ENCODE measurements around the gene SFTPA2.
"Not testable (repeated sequence)": the region's sequence is repeated elsewhere in the genome, so short reads cannot be mapped to it uniquely, and the experiment has no call there.

Gene SFTPA2

GRCh38 chr10:79559726-79560125 is 481 bp downstream of the SFTPA2 start:
- no peak for DNase-seq (ENCODE audit: low read depth)

GRCh38 chr10:79556961-79557360 is 3.2 kb downstream of the SFTPA2 start:
- DNase-seq (ENCODE audit: low read depth) = not testable (repeated sequence)

DNA sequence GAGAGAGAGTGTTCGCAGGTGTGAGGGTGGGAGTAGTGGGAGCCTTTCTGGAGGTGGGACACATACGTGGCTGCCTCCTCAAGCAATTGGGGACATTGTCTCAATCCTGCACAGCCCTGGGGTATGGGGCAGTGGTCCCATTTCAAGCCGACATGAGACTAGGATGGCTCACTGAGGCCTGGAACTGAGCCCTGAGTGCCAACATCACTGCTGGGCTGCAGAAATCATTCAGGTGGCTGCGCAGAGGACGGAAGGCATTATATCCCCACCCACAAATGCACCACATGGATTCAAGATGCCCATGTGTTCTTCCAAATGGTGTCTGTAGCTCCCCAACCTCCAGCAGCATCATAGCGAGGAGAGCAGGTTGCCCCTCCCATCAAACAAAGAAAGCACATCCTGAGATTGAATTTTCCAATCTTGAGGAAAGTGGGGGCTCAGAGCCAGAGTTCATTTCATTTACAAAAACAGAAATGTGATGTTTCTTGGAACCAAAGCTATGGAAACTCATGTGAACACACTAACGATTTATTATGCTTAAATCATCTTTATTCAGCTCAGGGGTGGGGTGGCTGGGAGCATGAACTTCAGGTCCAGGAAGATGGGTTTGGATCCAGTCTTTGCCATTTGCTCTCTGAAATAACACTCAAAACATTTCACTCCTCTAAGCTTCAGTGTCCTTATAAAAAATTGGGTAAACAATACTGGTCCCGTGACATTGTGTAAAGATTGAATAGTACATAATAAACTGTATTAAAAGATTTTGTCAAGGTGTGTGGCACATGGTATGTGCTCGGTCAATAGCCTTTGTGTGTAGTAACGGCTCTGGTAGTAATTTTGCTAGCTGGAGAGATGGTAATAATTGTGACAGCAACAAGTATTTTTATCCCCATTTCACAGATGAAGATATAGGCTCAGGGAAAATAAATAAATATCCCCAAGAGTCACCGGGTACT is 4.6 kb downstream of the SFTPA2 start:
- no peak for DNase-seq (ENCODE audit: low read depth)

GRCh38 chr10:79552143-79552542 is 8.1 kb downstream of the SFTPA2 start:
- DNase-seq (ENCODE audit: low read depth) = no peak

DNA sequence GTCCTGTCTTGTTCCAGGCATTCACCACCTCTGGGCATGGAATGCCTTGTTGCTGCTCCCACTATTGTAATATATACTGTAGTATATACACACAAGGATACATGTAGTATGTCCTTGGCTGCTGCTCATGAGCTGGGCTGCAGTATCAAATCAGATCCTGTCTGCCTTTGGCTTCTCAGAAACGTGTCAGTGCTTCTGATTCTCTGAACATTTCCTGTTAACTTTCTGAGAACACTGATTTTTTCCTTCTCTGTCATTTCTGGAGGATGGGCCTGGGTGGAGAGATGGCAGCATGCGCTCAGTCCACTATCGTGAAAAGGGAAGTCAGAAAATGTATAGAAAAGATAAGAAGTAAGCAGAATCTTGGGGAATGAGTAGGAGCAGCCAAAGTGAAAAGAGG is 12.2 kb downstream of the SFTPA2 start:
- no peak for DNase-seq (ENCODE audit: low read depth)

DNA sequence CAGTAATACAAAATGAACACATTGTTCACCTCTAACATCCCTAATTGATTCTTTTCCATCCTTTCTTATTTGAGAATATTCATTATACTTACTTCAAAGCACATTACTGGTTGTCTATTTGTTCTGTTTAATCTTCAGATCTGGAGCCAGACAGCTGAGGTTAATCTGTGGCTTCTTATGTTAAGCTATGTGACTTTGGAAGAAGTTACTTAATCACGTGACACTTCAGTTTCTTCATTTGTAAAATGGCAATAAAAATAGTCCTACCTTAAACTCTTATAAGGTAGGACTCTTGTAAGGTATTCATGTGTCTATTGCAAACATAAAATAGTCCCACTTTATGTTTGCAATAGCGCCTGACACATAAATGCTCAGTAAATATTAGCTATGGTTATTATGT is 13.1 kb downstream of the SFTPA2 start:
- not testable (repeated sequence) for DNase-seq (ENCODE audit: low read depth)

DNA sequence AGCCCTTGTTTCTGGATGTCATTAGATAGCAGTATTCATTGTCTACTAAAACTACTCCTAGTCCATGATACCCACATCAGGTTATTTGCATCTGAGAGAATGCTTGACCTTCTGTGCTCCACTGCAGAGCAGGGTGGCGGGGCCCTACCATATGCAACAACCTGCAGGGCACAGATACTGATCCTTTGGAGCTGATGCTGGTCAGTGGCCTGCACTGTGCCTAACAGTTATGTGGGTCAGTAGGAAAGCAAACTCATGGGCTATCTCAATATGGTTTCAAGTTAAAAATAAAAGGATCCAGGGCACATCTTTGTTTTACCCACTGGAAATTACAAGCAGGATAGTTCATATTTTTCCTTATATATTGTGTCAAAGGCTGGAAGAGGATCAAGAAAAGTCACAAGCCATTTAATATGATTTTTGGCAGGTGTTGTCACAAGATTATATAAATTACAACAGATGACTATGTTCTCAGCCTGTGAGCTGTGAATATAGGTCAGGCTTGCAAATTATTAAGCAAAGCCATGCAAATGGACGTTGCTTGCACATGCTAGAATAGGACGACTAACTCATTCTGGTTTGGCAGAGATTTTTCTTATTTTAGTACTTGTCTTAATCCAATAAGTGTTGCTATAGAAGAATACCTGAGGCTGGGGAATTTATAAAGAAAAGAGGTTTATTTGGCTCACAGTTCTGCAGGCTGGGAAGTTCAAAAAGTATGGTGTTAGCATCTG is 15.1 kb downstream of the SFTPA2 start:
- DNase-seq (ENCODE audit: low read depth) = not testable (repeated sequence)

GRCh38 chr10:79544408-79544807 is 15.8 kb downstream of the SFTPA2 start:
- DNase-seq (ENCODE audit: low read depth) = not testable (repeated sequence)

DNA sequence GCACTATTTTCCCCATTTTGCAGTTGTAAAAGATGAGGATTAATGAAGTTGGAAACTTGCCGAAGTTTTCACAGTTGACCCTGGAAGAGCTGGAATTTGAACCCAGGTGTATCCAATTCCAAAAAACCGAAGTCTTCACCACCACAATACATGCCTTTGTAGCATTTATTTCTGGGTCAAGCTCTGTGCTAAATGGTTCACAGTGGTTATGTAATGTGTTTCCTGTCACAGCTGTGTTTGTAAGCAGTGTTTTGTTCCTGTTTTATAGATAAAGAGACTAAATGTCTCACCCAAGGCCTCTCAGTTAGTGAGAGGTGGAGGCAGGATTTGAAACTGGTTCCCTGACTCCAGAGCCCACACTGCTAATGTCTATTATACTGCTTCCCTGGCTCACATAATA is 17.6 kb downstream of the SFTPA2 start:
- no peak for DNase-seq (ENCODE audit: low read depth)

- DNase-seq (ENCODE audit: low read depth) = not testable (repeated sequence)
Measured at GRCh38 chr10:79540930-79541329, 19.3 kb downstream of the SFTPA2 start.

GRCh38 chr10:79538311-79538710 is 21.9 kb downstream of the SFTPA2 start:
- DNase-seq (ENCODE audit: low read depth) = not testable (repeated sequence)

- not testable (repeated sequence) for DNase-seq (ENCODE audit: low read depth)
Measured at GRCh38 chr10:79533903-79534175, 26.4 kb downstream of the SFTPA2 start.

DNA sequence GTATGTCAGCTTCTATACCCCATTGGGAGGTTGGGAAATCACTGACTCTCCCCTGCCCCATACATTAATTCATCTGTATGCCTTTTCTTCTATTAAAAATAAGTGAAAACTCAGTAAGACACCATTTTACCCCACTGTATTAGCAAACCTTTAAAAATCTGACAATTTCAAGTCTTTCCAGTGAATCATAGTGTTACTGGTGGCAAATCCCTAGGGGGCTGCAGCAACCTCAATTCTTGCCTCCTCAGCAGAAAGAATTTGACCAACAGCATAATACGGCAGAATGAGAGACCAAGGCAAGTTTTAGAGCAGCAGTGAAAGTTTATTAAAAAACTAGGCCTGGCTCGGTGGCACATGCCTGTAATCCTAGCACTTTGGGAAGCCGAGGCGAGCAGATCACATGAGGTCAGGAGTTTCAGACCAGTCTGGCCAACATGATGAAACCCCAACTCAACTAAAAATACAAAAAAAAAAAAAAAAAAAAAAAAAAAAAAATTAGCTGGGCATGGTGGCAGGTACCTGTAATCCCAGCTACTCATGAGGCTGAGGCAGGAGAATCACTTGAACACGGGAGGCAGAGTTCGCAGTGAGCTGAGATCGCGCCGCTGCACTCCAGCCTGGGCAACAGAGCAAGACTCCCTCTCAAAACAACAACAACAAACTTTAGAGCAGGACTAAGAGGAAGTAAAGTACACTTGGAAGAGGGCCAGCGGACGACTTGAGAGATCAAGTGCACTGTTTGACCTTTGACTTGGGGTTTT is 26.9 kb downstream of the SFTPA2 start:
- not testable (repeated sequence) for DNase-seq (ENCODE audit: low read depth)

DNA sequence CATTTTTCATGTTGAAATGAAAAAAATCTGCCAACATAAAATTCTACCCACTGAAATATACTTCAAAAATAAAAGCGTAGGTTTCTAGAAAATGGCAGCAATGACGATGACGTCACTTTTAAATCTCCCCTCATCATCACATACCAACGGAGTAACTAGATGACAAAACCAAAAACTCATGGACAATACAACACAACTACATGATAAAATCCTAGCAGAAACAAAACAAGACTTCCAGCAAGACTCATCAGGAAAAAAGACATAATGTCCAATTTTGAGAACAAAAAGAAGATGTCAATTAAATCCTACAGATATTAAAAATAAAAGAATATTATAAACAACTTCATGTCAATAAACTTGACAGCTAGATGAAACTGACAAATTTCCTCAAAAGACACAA is 31.9 kb downstream of the SFTPA2 start:
- not testable (repeated sequence) for DNase-seq (ENCODE audit: low read depth)

GRCh38 chr10:79525049-79525710 is 35.0 kb downstream of the SFTPA2 start:
- not testable (repeated sequence) for DNase-seq (ENCODE audit: low read depth)

DNA sequence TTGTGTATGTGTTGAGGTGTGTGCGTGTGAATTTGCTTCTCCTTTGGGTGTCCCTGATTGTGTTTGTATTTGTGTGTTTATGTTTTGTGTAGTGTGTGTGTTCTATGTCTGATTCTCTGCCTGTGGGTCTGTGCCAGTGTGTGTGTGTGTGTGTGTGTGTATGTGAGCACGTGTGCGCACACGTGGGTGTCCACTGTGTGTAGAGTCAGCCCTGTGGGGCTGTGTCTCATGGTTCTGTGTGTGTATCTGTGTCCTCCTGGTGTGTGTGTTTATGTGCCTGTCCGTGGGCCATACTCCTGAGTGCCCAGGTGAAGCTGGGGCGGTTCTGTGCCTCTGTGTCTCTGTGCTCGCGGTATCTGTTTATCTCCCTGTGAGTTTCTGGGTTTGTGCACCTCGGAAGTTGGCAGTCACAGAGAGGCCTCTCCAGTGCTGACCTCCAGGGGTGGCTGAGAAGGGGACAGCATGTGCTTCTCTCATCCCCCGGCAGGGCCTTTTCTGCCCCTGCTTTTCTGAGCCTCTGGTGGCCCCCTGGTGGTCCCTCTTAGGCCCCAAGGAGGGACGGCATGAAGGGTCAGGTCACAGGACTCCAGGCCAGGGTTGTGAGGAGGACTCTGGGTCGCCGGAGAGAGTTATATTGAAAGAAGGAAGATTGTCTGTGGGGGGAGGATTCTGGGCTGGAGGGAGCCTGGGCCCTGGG is 36.9 kb downstream of the SFTPA2 start:
- DNase-seq (ENCODE audit: low read depth) = not testable (repeated sequence)

- not testable (repeated sequence) for DNase-seq (ENCODE audit: low read depth)
Measured at GRCh38 chr10:79522464-79522863, 37.7 kb downstream of the SFTPA2 start.

- DNase-seq (ENCODE audit: low read depth) = not testable (repeated sequence)
Measured at GRCh38 chr10:79521751-79522150, 38.5 kb downstream of the SFTPA2 start.

DNA sequence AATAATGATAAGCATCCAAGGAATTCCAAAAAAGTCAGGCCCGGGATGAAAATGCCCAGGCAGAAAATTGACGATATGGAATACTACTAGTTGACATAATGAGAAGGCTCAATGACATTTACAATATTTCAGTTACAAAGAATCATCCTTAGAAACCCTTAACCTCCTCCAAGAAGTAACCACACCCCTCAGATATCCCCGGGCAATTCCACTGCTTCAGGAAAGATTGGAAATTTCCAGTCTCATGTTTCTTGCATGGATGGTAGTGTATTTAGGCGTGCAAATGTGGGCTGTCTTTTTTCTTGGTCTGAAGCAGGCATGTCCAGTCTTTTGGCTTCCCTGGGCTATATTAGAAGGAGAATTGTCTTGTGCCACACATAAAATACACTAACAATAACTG is 42.6 kb downstream of the SFTPA2 start:
- DNase-seq (ENCODE audit: low read depth) = not testable (repeated sequence)

- not testable (repeated sequence) for DNase-seq (ENCODE audit: low read depth)
Measured at GRCh38 chr10:79516532-79517205, 43.5 kb downstream of the SFTPA2 start.

All from stimulated activated CD8-positive, alpha-beta memory T cell treated with anti-CD3 and anti-CD28 coated beads, Interleukin-12 subunit alpha, Interleukin-12 subunit beta, amount 100 ng/mL, for 4 hours (primary cell).